ENCODE data around the gene ZBTB16.
A peak's percentile ranks its signal among the peaks of the same experiment; 100 is the strongest.

The ZBTB16 gene

DNA sequence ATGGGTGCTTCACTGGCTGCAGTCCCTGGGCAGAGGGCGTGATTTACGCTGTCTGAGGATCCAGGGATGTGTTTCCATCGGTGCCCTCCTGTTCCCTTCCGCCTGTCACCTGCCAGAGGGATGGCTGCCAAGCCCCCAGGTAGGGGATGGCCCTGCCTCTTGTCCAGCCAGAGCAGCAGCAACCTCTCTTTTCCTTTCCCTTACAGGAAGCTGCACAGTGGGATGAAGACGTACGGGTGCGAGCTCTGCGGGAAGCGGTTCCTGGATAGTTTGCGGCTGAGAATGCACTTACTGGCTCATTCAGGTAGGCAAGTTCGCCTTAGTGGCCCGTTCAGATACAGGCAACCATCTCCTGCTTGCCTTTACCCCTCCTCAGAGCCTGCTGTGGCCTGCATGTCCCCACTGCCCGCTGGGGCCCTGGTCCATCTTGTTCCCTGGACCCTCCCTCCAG is 96.6 kb downstream of the ZBTB16 start:
- no peak for DNase-seq

DNA sequence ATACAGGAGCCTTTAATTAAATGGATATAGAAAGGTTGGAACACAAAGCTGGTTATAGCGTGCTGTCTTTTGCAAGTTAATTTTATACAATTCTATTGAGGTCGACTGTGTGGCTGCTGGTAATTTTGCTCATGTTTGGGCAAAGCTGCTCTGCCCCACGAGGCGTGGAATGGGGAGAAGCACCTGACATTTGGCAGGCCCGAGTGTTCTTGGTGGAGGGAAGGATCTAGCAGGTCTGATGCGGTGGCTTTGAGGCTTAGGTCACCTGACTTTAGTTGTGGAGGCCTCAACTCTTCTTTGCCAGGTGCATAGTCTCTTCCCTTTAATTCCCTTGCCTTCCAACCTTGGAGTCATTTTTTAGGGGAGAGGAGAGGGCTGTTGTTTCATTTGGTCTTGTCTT is 97.3 kb downstream of the ZBTB16 start:
- DNase-seq, result no peak

DNA sequence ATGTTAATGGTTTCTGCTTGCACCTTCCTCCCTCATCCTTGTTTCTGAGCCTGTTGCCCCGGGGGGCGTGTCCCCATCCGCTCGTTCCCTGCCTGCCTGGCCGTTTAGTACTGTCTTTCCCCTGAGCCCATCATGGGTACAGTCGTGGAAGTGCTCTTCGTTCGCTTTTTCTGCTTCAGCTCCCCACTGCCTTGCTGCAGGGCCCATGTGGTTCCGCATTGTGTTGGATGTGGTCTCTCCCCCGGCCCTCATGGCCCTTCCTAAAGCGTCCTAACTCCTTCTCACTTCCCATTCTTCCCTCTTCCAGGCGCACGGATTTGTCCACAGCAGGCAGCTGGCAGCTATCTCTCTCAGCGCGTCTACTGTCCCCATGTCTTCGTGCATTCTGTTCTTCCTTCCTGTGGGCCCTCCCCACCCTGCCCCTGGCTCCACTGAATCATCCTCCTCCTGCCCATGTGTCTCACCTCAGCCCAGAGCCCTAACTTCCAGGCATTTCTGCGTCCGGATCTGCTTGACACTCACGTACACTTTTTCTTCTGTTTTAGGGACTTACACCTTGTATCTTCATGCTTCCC is 98.1 kb downstream of the ZBTB16 start:
- no peak for DNase-seq

DNA sequence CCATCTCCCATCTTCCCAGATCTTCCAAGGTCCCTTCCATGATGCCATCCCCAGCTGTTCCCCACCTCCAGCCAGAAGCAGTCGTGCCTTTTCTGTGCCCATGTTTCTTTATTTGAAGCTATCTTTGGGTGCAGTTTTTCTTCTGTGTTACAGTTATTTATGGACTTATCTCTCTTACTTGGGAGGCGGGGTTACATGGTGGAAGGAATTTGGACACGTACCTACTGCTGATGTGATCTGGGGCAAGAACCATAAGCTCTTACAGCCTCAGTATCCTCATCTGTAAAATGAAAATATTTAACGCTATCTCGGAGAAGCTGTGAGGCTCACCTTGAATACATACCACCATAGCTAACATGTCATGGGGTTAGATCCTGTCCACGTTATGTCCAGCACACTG is 98.9 kb downstream of the ZBTB16 start:
- DNase-seq, result no peak

DNA sequence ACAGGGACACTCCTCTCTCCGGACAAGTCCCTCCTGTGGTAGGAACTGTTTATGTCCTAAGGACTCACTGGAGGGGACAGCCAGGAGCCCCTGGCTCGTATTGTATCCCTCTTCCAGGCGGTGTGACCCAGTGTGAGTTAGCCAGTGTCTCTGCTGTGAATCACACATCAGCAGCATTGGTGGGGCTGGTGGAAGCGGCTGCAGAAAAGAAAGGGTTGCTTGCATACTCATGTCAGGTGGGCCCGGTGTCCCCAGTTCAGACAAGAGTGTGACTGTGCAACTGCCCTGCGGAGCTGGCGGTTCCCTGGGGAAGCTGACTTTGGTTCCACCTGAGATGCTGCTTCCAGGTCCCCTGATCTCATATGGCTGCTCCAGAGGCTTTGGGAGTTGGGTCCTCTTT is 99.4 kb downstream of the ZBTB16 start:
- no peak for DNase-seq

DNA sequence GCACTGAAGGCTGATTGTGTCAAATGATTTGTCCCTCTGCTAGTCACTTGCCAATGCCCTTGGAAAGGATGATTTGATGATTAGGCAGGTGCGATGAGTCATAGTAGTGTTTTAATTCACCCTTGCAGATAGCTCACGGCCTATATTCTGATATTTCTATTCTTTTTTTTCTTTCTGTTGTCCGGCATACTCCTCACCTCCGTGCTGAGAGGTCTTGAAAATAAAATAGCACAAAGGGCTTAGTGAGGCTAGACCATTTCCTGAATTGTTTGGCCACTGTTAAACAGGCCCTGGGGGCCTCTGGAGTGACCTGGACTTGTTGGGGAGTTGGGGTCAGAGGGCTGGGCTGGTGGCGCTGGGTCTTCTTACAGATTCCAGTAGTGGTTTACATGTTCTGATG is 99.8 kb downstream of the ZBTB16 start:
- no peak for DNase-seq

DNA sequence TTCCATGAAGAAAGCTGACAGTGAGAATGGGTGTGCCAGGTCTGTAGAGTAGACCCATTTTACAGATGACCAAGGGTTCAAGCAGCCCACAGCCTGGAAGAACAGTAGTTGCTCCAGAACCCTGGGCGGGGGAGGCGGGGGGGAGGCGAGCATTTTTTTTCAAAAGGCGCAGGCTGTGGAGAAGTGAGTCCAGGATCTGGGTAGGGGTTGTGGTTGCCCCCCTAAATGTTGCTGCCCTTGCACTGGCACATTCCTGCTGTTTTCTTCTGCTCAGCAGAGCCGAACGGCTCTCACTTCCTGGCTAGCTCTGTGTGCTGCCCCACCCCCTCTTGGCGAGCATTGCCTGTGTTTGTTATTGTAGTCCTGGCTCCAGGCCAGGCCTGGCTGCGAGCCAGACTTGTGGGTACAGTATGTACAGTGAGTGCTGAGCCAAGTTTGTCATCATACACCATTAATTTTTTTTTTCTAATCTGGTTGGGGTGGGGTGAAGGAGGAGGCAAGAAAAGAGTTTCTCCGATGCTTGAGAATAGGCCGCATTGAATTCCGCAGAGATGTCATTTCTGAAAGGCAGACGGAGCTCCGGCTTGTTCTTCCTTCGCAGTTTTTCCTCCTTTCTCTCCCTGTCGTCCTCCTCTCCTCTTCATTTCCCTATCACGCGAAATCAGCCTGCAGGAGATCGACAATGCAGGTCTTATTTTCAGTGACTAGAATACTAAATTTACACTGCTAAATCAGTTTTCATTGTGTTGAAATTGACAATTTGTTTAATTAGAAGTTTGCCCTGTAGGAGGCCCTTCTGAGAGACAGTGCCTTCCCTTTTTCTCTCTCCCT is 100.5 kb downstream of the ZBTB16 start:
- peak; percentile 97 for DNase-seq

DNA sequence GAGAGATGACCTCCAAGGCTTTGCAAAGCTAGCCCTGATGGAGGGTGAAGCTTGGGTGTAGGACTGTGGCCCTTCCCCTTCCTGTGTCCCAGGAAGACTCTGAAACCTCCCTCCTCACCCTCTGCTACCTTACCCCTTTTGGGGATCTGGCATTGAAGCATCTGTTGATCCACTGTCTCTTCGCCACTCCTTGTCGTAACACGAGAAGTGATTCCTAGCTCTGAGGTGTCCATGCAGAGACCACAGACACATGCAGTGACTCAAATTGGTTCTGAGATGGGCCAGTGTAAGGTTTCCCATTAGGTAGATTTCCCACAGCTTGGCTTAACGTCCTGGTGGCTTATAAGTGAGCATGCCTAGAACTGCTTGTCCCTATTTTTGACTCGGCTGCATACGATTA is 101.4 kb downstream of the ZBTB16 start:
- no peak for DNase-seq

DNA sequence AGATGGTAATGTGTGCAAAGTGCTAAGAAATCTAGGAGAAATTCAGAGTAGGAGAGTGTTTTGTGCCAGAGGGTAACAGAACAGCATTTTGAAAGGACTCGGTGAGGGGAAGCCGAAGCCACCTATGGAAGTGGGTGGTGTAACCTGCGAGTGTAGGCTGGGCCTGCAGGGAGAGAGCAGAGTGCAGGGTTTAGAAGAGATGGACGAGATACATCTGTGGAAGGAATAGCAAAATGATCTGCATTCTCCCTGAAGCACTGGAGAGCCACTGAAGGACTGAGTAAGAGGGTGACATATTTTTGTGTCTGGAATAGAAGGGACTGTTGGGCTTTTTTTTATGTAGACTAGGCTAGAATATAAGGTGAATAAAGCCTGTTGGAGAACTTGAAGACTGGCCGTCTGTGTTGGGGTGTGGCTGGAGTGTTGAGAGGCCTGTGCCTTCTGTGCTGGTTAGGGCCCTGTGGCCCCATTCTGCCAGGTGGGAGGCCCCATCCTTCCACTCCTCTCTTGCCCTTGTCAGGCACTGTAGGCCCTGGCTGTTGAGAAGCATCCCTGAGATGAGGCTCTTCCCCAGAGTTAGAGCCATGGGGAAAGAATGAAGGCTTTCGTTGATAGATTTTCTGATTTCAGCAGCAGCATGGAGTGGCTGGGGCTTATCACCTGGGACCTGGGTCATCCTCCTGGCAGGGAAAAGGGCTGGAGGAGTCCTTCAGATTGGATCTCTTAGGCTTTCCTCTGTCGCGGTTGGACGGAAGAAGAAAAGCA is 102.2 kb downstream of the ZBTB16 start:
- DNase-seq, result no peak

DNA sequence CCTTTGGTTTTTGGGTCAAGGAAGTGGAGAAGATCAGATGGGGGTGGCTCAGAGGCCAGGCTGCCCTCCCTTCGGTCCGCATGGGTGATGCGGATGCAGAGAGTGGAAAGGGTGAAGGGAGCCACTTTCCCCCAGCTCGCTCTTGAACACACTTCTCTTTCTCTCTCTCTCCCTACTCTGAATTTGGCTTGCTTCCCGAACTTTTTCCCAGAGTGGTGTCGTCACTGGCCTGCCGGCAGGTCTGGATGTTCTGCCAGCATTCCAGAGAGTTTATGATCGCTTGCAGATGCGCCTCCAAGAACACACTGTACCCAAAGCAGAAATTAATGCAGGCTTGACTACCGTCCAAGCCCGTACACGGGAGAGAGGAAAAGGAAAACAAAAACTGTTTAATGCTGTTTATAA is 103.2 kb downstream of the ZBTB16 start:
- no peak for DNase-seq

DNA sequence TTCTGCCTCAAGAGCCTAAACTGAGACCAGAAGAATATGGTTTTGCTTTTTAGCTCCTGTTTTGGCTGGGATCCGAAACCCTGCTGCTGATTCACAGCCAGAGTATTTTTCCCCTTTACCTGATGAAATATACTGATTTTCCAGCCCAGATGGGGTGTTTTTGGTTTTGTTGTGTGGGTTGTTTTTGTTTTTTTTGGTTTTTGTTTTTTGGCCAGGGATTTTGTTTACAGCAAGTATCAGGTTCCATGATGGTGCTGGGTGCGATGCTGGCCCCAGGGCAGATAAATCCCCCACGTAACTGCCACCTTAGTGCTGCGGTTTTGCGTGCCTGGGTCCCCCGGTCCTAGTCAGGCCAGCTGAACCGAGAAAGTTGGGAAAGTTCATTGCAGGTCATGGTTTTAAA is 103.7 kb downstream of the ZBTB16 start:
- no peak for DNase-seq

DNA sequence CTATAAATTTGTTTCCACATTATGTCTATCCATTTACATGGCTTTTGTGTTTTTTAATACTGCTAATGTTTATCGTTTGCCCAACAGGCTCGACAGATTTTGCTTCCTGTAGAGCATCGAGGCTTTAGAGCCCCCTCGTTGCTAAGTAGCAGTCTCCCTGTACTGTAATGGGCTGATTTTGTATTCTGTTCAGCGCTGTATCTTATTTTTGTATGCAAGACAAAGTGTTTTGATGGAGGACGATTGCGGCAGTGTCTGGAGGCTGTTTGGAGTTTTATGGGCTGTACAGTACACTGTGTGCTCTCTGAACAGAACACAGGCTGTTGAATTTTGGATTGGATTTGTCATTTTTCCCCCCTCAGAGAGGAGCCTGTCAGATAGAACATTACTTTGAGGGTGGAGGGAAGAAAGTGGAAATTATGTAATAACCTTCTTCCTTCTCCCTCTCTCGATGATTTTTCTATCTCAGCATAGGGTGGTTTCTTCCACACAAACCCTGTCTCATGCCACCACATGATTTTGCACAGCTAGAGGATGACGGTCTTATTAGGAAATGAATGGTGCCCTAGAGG is 104.4 kb downstream of the ZBTB16 start:
- DNase-seq, result no peak

DNA sequence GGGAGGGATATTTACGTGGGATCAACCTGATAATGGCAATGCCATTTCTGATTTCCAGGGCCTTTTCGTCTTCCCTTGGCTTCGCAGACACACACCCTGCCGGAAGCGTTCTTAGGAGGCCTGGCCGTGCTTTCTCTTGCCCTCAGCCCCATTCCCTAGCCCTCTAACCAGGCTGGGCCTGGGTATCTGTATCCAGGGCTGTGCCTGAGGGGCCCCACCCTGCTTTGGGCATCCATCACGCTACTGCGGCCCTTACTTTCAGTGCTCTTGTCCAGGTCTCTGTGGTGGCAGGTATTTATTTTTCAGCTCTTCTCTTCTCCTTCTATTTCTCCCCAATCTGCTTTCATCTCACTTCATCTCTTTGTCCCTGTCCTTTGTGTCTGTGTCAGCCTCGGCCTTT is 105.0 kb downstream of the ZBTB16 start:
- DNase-seq, result no peak

DNA sequence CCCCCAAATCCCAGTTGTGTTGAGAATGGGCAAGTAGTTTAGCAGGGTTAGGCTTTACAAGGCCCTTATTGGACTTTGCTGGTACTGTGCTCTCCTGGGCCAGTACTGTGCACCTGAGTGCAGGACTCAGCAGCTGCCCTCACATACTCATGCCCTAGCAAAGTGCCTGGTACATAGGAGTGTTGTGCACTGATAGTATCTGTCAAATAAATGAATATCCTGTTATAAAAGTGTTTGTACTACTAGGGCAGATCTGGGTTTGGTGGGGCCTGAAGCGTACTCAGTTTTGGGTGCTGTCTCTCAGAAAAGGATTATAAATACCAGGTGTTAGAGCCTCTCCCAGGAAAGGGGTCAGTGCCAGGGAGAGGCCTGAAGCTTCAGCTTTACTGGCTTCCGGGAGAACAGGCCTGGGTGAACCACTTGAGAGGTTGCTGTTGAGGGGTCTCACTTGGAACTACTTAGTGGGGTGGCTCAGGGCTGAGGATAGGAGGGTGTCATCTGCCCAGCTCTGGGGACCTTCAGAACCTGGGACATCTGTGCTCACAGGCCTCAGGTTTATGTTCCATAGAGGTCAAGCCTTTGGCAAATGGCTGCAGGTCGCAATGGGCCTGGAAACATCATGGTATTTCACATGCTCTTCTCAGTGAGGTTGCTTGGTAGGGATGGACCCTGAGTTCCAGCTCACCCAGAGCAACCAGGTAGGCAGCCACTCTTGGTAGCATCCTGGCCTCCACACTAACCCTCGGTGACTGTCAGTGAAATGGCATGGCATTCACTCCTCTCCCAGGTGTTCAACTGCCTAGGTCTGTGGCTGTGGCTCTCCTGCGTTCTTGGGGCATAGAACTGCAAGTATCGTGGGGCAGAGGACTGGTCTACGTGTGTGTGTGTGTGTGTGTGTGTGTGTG is 106.1 kb downstream of the ZBTB16 start:
- no peak for DNase-seq

DNA sequence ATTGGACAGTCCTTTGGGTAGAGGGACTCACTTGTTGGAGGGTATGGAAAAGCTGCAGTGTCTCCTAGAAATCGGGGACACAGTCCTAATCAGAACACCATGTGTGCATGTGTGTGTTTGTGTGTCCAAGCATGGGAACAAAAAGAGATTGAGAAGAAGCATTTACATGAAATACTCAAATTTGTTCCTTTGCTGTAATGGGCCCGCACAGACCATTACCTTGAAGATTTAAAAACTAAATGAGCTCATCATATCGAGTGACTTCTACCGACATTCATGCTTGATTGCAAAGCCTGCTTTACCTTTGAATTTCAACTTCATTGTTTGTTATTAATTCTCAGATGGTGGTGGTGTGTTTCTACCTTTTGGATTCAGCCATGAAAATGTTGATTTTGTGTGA is 106.9 kb downstream of the ZBTB16 start:
- no peak for DNase-seq

DNA sequence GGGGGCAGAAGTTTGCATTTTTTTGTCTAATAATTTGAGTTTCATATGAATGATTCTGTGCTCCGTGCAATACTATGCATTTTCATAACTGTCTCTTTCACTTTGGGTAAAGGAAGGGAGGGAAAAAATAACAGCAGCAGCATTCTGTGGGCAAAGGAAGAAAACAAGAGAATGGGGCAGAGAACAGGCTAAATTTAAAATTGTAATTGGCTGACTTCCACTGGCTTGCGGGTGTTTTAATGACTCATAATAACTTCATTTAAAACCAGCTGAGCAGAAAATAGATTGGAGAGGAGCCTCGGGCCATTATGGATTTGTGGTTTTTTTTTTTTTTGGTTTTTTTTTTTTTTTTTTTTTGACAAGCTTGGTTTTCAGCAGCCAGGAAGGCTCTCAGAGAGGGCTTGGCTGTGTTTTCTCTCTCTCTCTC is 107.4 kb downstream of the ZBTB16 start:
- no peak for DNase-seq

DNA sequence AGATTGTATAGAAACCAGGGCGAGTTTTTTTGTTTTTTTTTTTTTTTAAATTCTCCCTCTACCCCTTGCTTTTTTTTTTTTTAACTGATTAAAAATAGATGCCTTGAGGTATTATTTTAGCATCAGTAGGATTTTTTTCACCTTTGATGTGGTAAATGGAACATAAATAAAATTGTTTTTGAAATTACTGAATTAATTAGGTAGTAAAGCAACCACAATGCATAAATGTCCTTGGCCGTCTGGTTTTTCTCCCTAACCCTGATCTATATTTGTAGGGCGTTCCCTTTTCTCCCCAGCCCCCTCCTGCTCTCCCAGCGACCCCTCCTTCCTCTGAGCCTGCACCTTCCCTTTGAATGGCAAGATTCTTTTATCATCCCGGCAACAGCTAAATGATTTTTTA is 107.8 kb downstream of the ZBTB16 start:
- DNase-seq, result no peak

DNA sequence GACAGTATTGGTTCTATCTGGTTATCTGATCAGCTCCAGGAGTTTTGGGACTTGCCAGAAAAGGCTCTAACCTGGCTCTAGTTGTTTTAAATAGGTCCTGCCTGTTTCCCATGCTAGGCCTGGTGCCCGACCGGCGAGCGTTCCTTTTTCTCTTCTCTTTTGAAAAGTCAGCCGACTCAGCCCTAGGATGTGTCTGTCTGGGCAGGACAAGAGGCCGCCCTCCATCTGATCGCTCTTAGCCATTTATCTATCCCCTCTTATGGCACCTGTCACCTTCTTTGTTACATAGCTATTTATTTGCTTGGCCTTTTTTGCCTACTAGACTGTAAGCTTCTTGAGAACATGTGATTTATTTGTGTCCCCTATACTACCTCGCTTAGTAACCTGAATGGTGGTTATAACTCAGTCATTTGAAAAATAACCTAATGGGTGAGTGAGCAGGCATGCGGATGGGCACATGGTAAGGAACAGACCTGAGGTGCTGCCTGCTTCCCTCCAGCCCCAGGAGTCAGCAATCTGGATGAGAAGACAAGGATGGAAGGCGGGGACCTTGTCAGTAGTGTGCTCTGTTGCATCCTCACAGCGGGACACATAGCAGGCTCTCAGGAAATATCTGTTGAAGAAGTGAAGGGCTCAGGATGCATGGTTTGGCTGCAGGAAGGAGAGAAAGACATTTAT is 108.4 kb downstream of the ZBTB16 start:
- DNase-seq, result no peak

DNA sequence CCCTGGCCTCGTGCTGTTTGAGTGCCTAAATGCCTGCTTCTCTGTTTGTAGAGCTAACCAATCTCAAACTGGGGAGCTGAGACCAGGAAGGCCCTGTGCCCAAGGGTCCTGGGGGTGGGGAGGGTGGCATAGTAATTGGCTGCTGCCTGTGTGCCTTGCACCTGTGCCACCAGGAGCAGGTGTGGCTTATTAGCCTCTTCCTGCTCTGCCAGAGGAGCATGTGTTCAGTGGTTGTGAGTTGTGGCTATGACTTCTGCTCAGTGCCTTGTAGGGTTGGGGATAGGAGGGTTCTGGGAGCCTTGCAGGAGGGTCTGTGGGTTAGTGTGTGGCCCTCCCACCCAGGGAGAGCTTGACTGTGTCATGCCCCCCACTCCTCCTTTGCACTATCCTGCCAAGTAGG is 109.2 kb downstream of the ZBTB16 start:
- DNase-seq, result no peak

DNA sequence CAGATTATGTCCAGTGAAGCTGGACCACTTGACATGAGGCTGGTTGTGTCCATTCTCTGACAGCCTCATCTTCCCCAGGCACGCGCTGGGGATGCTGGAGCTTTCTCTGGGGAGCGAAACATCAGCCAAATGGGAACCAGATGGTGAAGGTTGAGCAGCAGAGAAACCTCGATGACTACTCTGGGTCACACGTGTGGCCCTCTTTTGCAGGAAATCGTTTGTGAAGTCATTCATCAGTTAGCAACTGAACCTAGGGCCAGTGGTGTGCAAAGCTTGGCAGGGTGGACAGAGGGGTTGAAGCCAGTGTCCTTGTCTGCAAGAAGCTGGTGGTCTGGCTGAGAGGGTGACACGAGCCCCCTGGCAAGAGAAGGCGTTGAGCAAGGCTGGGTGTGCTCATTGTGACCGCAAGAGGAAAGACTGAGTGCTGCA is 109.8 kb downstream of the ZBTB16 start:
- no peak for DNase-seq

DNA sequence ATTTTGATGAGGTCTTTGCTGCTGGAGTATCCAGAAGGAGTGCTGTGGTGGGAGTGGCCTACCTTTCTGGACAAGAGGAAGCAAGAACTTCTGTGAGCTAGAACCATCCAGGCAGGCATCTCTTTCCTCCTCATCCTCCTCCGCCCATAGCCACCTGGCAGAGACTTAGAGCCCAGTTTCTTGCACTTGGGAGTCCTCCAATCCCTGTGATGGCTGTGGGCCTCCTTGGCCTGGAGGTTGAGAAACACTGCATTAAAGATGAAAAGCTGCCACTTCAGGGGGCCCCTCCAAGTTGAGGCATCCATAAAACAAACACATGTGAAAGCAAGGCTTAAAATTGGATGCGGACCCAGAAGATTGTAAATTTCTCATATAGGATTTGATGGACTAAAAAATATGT is 110.3 kb downstream of the ZBTB16 start:
- DNase-seq, result no peak

DNA sequence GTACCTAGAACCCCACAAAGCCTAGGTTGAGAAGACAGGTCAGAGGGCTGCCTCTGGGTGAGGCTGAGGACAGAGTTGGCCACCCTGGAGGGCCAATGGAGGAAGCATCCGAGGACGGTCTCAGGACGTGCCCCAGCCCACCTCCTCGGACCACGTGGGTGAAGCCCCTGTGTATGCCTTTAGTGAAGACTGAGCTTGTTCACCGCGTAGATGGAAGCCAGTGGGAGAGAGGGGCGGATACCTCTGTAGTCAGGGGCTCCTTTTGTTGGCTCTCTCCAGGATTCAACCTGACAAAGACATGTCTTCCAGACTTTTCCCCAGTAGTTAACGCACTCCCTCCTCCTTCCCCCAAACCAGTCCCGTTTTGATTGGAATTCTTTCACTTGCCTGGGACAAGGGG is 110.7 kb downstream of the ZBTB16 start:
- DNase-seq, result no peak
